ENCODE data around the gene KCNIP4.

The KCNIP4 gene

GRCh38 chr4:21577056-21577455 lies 371.5 kb downstream of the KCNIP4 start:
- DNase-seq (ENCODE audit: low read depth, low spot score), result no peak

GRCh38 chr4:21571100-21571499 lies 377.5 kb downstream of the KCNIP4 start:
- no peak for DNase-seq (ENCODE audit: low read depth, low spot score)

GRCh38 chr4:21569638-21570037 lies 378.9 kb downstream of the KCNIP4 start:
- DNase-seq (ENCODE audit: low read depth, low spot score), result no peak

GRCh38 chr4:21555083-21555482 lies 393.5 kb downstream of the KCNIP4 start:
- no peak for DNase-seq (ENCODE audit: low read depth, low spot score)

GRCh38 chr4:21554500-21554899 lies 394.1 kb downstream of the KCNIP4 start:
- DNase-seq (ENCODE audit: low read depth, low spot score), result no peak

GRCh38 chr4:21554066-21554465 lies 394.5 kb downstream of the KCNIP4 start:
- no peak for DNase-seq (ENCODE audit: low read depth, low spot score)

- no peak for DNase-seq (ENCODE audit: low read depth, low spot score)
These were observed 396.1 kb downstream of the KCNIP4 start for GRCh38 chr4:21552455-21552854.

- DNase-seq (ENCODE audit: low read depth, low spot score), result no peak
These were observed 403.6 kb downstream of the KCNIP4 start for GRCh38 chr4:21544955-21545354.

GRCh38 chr4:21544415-21544814 lies 404.2 kb downstream of the KCNIP4 start:
- no peak for DNase-seq (ENCODE audit: low read depth, low spot score)

- DNase-seq (ENCODE audit: low read depth, low spot score), result no peak
These were observed 405.1 kb downstream of the KCNIP4 start for GRCh38 chr4:21543514-21543913.

- DNase-seq (ENCODE audit: low read depth, low spot score), result no peak
These were observed 412.7 kb downstream of the KCNIP4 start for GRCh38 chr4:21535898-21536297.

- no peak for DNase-seq (ENCODE audit: low read depth, low spot score)
These were observed 417.5 kb downstream of the KCNIP4 start for GRCh38 chr4:21531048-21531447.

GRCh38 chr4:21529214-21529613 lies 419.4 kb downstream of the KCNIP4 start:
- no peak for DNase-seq (ENCODE audit: low read depth, low spot score)

- DNase-seq (ENCODE audit: low read depth, low spot score), result no peak
These were observed 426.3 kb downstream of the KCNIP4 start for GRCh38 chr4:21522296-21522695.

GRCh38 chr4:21517126-21517859 lies 431.3 kb downstream of the KCNIP4 start:
- DNase-seq (ENCODE audit: low read depth, low spot score), result no peak

GRCh38 chr4:21514022-21514694 lies 434.4 kb downstream of the KCNIP4 start:
- DNase-seq (ENCODE audit: low read depth, low spot score), result no peak

GRCh38 chr4:21512353-21512752 lies 436.2 kb downstream of the KCNIP4 start:
- DNase-seq (ENCODE audit: low read depth, low spot score), result no peak

GRCh38 chr4:21507439-21507838 lies 441.1 kb downstream of the KCNIP4 start:
- DNase-seq (ENCODE audit: low read depth, low spot score), result no peak

GRCh38 chr4:21490682-21491081 lies 457.9 kb downstream of the KCNIP4 start:
- no peak for DNase-seq (ENCODE audit: low read depth, low spot score)

GRCh38 chr4:21476757-21477156 lies 471.8 kb downstream of the KCNIP4 start:
- no peak for DNase-seq (ENCODE audit: low read depth, low spot score)

GRCh38 chr4:21474195-21474594 lies 474.4 kb downstream of the KCNIP4 start:
- no peak for DNase-seq (ENCODE audit: low read depth, low spot score)

GRCh38 chr4:21470535-21470934 lies 478.0 kb downstream of the KCNIP4 start:
- no peak for DNase-seq (ENCODE audit: low read depth, low spot score)
